Colon (tissue), 2 donors: ENCODE measurements around the gene ST6GALNAC2.

Experiments used
- FAIRE-seq: peaks from 2 replicates; lab custom pipeline; 2012; peaks lifted over from hg19 to GRCh38; lab: Jason Lieb, UNC
- donor health status: control.
- donor health status: control.

ST6GALNAC2 gene

GRCh38 chr17:76599694-76600460, 14.2 kb upstream of the ST6GALNAC2 start:
- FAIRE-seq: no peak

GRCh38 chr17:76598004-76598439, 12.4 kb upstream of the ST6GALNAC2 start:
- no peak for FAIRE-seq

DNA sequence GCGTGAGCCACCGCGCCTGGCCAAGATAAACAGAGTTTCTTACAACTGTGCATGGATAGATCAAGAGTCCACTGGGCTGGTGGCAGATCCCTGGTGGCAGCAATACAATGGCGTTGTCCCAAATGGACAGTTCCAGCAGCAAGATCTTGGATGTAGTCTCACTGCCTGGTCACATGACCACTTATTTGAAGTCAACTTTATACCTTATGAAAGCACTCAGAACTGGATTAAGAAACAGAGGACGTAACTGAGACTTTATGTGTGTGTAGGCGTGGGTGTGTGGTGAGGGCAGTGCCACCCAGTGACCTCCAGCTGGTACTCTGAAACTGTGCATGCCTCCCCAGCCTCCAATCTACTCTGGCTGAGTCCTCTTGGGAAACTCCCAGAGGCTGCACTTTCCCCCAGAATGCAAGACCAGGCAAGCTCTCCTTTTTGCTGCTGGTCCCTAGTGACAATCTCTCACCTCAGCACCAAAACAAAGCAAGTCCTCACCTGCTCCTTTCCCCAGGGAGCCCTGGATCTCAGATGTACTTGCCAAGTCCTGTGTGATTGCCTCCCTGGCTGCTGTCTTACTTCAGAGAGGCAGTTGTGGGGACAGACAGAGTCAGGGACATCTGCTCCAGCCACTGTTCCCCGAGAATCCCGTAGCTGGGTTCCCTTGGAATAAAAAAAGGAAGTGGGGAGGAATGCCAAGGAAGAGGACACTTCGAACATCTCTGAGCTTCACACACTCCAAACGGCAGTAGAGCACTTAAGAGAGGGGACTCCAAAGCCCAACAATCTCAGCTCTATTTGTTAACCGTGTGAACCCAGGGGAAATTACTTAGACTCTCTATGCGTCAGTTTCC, 11.7 kb upstream of the ST6GALNAC2 start:
- no peak for FAIRE-seq

GRCh38 chr17:76594690-76595089, 9.0 kb upstream of the ST6GALNAC2 start:
- no peak for FAIRE-seq

DNA sequence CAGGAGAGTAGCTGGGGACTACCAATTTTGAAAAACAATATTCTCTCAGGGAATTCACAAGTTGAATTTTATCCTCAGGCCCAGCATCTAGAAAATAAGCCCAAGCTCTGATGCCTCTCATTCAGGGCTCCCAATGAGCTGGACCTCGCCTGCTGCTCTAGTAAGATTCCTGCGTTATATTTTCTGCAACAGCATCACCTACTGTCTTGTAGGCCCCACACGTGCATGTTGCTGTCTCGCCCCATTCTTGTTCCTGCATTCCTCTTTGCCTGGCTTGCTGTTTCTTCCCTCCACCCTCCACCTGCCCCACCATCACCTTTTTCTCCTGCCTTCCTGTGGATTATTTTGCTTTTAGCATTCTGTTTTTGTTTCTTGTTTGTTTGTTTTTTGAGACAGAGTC, 8.3 kb upstream of the ST6GALNAC2 start:
- FAIRE-seq: no peak

DNA sequence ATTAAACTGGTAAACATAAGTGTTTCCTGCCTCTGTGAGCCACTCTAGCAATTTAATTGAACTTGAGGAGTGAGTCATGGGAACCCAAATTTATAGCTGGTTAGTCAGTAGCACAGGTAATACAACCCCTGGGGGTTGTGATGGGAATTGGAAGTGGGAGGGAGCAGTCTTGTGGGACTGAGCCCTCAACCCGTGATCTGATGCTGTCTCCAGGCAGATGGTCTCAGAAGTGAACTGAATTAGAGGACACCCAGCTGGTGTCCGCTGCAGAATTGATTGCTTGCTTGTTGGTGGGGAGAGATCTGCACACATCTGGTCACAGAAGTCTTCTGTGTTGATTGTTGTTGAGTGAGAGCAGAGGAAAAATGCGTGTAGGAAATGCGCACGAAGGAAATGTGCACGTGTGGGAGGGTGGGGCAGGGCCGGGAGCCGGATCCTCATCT, 7.7 kb upstream of the ST6GALNAC2 start:
- no peak for FAIRE-seq

DNA sequence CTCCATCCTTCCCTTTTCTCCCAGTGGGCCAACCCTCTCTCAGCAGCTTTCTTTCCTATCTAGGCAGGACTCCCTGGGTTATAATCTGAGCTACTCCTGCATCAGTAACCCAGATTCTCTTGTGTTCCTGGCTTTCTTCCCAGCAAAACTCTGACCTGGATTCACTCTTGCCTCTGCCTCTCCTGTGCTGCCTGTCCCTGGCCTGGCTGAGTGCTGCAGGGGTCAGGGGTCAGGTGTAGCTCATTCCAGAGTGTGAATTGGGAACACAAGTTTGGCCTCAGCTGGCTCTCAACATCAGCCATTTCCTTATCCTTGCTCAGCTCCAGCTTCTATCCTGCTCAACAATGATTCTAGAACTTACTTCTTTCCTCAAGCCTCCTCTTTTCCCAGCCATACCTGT, 2.5 kb upstream of the ST6GALNAC2 start:
- no peak for FAIRE-seq

DNA sequence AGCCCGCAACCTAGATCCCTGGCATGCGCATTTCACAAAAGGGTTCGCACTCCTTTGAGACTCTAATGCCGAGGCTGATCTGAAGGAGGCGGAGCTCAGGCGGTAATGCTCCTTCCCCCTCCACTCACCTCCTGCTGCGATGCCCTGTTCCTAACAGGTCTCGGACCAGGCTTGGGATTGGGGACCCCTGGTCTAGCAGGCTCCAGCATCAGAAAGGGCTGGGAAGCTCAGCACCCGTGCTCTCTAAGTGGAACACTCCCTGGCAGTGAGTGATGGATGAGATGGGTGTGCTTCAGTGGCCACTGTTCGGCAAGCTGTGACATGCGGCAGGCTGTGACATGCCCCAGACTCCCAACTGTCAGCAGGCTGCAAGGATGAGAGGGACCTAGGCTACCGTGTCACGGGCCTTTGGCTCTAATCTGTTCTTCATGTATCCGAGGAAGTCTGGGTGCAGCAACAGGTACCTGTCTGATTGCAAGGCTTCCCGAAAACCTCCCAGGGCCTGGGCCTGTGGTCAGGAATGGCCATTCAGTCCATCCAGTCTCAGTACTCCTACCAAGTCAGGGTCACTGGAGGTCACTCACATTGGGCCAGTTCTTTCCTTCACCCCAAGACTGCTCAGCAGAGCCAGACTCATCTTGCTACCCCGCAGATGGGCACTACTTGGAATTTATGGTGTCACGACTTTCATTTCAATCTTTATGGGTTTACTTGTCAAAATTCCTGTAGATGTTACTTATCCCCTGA, 1.3 kb upstream of the ST6GALNAC2 start:
- FAIRE-seq: no peak

- FAIRE-seq: no peak
Measured at GRCh38 chr17:76585033-76585648, 519 bp downstream of the ST6GALNAC2 start.

DNA sequence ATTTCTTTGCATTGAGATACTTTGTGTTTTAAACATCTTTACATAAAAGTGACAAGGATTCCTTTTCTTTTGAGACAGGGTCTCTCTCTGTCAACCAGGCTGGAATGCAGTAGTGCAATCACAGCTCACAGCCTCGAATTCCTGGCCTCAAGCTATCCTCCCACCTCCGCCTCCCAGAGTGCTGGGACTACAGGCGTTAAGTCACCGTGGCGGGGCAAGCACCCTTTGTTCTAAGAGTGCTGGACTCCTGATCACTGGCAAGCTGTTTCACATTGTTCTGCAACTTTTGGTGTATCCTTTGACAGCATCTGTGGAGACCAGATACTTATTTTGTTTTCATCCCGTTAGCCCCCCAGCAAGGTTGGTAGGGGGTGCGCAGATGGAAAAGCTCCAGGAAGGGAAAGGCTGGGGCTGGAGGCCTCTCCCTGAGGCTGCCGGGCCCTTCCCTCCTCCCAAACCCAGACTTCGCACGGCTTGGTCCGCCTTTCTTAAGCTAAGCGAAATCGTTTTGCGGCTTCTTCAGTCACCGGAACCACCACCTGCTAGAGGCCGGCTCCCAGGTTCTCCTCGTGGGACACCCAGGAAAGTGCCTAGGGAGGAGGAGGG, 1.1 kb downstream of the ST6GALNAC2 start:
- FAIRE-seq: no peak

- FAIRE-seq: no peak
Measured at GRCh38 chr17:76582660-76583059, 3.0 kb downstream of the ST6GALNAC2 start.

- no peak for FAIRE-seq
Measured at GRCh38 chr17:76581515-76581914, 4.1 kb downstream of the ST6GALNAC2 start.

DNA sequence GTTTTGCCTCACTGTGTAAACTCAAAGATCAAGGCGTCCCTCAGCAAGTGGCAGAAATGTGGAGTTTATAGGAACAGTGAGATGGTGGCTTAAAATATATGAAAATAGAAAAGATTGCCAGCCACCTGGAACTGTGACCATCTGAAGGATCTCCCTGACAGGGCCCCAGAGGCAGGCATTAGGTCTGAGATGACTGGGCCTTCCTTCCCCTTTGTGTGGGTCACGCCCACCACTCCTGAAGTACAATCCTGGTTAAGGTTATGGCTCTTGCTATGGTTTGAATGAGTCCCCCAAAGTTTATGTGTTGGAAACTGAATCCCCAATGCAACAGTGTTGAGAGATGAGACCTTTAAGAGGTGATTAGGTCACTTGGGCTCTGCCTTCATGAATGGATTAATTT, 6.4 kb downstream of the ST6GALNAC2 start:
- no peak for FAIRE-seq

DNA sequence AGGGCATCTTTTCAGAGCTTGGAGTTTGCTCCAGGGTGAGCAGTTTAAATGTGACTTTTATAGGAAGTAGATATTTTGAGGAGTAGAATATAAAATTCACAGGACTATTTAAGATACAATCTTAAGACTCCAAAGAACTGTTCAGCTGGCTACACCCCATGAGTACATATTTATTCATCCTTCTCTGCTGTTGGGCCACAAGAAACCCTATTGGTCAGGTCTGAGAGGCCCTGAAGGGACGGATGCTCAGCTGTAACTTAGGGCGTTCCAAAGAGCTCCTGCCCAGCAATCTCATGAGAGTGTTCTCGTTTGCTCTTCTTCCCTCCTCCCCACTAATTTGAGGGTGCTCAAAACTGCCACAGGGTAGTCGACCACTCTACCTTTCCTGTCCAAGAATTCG, 7.3 kb downstream of the ST6GALNAC2 start:
- FAIRE-seq: no peak

GRCh38 chr17:76577876-76578275, 7.8 kb downstream of the ST6GALNAC2 start:
- no peak for FAIRE-seq

DNA sequence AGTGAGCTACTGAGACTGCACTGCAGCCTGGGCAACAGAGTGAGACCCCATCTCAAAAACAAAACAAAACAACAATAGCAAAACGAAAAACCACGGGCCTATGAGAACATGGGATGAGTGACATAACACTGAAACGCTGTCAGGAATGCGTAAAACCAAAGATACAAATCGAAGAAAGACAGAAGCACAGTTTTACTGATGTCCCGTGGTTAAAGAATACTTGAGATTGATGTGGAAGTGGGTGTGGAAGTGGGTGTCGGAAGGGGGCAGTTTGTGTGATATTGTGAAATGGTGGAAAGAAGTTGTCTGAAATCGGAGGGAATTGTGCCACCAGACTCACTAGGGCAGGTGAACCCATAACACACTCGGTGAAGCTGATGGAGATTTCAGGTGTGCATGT, 9.5 kb downstream of the ST6GALNAC2 start:
- FAIRE-seq: no peak

- no peak for FAIRE-seq
Measured at GRCh38 chr17:76575570-76575969, 10.1 kb downstream of the ST6GALNAC2 start.

DNA sequence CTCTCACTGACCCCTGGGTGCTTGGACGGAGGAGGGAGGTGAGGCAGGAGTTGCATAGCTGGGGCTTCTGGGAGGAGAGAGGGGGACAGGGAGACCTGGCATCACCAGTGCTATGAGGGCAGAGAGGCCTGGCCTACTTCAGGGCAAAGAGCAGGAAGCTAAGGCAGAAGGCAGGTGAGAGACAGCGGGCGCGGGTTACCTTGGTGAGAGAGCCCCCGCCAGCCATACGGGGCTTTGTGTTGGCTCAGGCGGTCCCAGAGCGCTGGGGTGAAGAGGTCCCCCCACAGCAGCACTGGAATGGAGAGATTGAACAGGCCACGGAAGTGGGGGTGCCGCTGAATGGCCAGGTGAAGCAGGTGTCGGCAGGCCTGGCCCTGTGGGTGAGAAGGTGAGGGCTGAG, 11.5 kb downstream of the ST6GALNAC2 start:
- no peak for FAIRE-seq

- FAIRE-seq: no peak
Measured at GRCh38 chr17:76573096-76573495, 12.6 kb downstream of the ST6GALNAC2 start.

GRCh38 chr17:76572201-76572910, 13.3 kb downstream of the ST6GALNAC2 start:
- no peak for FAIRE-seq

DNA sequence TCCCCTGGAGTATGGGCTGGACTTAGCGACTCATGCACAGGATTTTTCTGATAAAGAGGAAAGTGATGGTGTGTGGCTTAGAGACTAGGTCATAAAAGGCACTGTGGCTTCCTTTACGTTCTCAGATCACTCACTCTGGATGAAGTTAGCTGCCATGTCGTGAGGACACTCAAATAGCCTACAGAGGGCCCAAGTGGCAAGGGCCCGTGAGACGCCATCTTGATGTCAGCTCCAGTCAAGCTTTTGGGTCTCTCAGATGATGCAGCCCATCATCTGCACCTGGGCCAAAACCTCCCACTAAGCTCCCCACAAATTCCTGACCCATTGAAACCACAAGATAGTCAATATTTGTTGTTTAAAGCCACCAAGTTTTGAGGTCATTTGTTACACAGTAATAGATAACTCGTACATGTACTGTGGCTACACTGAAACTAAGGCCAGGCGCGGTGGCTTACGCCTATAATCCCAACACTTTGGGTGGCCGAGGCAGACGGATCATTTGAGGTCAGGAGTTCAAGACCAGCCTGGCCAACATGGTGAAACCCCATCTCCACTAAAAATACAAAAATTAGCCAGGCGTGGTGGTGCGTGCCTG, 14.7 kb downstream of the ST6GALNAC2 start:
- FAIRE-seq: no peak
